Putamen (tissue), 1 donor: ENCODE measurements around the gene COMT.

Source experiments
- DNase-seq: peaks from one replicate; pipeline ENCODE4 v3.0.0-alpha.2; 2016; ENCODE audit warnings: low spot score

Gene COMT

DNA sequence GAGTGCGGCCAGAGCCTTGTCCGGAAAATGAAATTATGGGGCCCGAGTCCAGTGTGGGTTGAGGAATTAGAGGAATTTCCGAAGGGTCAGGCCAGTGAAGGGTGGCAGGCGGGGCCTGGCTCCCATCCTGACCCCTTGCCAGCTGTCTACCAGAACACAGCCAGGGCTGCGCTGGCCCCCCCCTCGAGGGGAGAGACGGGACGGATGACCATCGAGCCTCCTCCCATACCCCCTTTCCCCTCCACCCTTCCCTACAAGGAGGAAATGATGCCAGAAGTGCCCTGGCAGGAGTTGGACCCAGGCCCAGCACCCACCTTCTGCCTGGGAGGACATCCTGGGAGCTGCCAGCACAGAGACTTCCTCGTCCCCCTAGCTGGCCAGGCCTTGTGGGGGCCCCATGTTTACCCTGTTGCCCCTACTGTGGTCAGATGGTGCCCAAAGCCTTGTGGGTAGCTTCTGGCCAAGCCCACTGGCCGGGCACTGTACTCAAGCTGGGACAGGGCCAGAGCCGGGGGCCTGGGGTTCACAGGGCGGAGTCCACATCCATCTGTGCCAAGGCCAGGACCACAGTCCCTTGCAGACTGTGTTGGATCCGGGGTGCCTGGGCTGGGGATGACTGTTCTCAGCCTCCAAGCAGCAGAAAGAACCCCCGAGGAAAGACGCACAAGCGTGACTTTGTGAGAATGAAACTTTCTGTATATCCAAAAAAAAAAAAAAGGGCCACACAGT lies 54.2 kb downstream of the COMT start:
- no peak for DNase-seq

DNA sequence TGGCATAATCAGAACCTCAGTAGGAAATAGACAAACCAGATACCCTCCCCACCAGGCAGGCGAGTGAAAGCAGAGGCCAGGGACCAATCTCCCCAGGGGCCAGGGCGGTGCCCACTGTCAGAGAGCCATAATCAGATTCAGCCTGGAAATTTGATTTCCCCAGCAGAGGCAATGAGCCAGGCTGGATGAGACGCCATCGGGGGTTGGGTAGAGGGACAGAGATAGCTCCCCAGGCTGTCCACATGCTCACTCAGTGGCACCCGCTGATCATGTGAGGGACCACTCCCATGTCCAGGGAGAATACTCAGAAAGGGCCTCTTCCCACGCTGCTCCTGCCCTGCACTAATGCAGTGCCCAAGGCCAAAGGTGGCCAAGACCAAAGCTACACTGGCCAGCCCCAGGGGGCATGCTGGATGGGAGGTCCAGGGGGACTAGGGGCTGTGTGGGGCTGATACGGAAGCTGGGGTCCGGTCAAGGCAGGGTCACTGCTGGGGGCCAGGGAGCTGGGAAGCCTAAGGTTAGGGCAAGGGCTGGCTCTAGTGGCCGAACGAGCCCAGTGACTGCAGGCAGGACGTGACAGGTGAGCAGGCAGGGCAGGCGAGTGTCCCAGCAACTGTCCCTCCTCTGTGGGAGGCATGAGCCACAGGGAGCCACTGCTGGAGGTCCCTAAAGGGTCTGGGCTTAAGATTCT lies 55.3 kb downstream of the COMT start:
- DNase-seq = no peak

DNA sequence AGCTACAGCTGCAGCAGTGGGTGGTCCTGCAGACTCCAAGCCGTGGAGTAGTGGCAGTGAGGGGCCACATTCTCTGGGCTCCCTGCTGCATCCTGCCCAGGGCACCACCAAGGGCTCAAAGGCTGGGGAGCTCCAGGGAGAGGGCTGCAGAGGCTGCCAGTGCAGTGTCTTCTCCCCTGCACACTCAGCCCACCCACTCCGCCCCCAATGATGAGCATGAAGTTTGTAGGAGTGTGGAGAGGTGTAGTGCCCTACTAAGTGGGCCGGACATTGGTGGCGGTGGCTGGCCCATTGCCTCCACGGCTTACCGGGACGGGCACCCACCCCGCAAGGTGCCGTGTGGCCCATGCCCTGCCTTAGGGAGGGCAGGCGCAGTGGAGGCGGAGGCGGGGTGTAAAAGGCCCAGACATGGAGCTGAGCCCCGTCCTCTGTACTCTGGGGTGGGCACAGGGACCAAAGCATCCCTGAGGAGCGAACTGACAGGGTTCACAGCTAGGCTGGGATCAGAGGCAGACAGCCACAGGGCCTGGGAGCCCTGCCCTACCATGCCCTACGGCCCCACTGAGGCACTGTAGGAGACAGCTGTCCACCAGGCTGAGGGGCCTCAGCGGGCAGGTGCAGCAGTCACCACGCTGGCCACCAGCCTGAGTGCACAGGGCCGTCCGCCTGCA lies 56.1 kb downstream of the COMT start:
- no peak for DNase-seq

DNA sequence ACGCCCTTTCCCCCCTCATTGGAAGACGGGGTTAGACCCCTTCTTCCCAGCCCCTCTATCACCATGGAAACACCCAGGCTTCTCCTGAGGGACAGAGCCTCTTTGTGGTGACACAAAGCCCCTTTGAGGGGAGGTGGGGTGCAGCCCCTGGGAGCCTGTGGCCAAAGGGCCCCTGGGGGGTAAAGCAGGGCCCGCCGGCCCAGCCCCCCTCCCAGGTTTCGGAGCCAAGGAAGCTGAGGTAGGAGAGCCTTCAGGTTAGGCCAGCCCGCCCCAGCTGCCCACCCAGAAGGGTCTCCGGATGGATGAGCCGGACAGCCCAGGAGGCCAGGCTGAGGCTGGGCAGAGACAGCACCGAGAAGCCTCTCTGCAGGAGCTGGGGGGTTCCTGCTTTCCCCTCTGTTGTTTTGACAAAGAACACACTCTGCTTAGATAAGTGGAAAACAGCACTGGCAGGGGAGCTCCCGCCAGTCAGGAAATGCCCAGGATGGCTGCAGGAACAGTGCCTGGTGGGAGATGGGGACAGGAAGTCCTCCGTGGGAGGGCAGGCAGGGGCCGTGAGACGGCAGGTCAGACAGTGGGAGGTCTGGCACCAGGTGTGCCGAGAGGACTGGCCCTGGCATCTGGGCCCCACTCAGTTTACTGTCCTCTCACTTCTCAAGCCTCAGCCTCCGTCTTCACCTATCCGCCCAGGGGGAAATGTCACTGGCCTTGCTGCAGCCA lies 56.8 kb downstream of the COMT start:
- DNase-seq = no peak

DNA sequence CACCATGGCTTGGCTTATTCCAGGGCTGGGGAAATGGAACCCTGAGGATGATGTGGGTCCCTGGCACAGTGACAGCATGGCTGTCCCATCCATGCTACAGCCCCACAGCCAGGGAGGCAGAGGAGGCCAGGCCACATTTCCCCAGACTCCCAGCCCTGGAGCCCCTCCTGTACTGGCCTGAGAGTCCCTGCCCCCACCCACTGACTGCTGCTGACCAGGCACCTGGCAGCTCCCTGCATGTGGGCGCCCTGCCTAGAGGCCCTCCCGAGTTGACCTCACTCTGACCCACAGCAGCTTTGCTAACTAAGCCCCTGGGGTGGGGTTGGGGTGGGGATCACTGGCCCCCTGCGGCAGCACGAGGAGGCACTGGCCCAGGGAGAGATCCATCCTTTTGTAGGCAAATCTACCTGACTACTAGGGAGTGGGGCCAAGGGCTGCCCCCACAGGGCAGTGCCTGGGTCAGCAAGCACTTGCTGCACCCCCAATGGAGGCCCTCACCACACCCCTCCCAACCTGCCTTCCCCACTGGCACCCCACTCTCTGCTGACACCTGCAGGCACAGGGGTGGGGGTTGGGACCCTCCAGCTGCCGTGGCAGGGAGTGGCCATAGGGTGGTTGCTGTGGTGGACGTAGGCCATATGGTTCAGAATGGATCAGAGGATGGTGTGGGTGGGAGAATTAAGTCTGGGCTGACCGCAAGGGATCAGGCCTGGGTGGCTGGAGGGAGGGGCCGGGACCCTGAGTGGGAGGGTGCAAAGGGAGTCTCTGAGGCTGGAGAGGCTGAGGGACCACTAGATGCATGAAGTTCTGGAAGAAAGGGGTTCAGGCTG lies 57.6 kb downstream of the COMT start:
- no peak for DNase-seq

DNA sequence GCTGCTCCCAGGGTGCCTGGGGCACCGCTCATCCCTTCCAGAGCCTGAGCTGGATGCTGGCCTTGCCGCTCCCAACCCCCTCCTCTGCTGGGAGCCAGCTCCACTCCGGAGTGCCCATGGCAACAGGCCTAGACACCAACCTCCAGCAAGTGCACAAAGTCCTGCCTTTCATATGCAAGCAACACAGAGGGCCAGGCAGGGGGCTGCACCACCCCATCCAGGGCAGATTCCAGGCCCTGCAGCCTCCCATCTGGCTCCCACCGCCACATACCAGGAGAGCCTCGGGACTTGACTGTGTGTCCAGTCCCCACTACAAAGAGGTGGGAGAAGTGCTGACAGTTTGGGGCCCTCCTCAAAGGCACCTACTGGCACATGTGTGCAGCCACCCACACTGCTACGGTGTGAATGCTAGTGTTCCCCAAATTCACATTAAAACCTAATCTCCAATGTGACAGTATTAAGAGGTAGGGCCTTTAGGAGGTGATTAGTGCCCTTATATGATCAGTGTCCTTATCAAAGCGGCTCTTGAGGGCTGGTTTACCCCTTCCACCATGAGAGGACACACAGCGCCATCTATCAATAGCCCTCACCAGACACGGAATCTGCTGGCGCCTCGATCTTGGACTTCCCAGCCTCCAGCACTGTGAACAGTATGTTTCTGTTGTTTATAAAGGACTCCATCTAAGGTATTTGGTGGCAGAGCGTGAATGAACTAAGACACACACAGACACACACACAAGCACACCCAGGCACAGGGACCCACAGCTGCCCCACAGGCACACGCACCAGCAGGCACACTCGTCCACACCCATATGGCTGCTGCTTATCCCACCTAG lies 58.9 kb downstream of the COMT start:
- DNase-seq = no peak

DNA sequence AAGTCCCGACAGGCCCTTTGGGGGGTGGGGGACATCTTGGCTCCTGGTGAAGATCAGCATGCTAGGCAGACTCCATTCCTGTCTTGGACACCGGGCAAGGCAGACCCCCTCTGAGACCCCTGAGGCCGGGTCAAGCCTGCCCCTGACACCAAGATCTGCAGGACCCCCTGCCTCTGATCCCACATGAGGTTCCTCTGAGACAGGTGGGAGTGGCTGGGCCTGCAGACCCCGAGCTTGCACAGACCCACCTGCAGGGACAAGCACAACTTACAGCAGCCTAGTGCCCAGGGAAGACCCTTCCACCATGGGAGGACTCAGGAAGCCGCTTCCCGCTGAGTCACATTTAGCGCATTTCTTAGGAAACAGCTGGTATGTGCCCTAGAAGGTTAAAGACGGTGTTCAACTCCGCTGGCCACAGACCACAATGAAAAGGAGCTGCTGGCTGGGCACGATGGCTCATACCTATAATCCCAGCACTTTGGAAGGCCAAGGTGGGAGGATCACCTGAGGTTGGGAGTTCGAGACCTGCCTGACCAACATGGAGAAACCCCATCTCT lies 59.6 kb downstream of the COMT start:
- DNase-seq = no peak

DNA sequence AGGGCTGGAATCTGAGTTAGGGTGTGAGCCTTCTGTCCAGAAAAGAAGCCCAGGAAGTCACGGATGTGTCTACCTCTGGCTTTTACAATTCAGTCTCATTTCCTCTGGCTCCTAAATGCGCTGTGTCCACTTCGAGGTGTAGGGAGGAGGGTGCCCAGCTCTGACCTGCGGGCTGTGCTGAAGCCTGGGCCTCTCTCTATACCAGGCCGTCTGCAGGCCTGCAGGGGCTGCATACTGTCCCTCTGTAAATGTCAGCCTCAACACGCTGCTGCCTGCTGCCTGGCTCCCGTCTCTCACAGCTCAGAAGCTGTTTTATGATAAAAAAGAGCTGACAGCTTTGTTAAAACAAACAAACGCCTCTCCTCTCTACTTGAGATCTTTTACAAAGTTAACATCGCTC lies 60.6 kb downstream of the COMT start:
- no peak for DNase-seq

DNA sequence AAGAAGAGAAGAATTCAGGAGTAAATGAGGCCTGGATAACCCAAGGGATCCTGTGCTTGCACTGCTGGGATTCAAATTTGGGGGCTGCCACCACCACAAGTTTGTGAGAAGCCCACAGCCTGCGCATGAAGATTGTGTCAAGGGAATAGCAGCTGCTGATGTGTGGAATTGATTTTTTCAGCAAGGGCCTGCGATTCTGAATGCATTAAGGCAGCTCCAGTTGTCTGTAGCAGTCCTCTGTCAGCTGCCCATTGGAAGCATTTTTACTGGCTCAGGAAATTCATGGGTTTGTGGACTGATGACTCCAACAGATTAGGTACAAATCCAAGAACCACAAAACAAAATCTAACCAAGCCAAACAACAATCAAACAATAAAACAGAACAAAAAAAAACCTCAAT lies 61.1 kb downstream of the COMT start:
- no peak for DNase-seq

DNA sequence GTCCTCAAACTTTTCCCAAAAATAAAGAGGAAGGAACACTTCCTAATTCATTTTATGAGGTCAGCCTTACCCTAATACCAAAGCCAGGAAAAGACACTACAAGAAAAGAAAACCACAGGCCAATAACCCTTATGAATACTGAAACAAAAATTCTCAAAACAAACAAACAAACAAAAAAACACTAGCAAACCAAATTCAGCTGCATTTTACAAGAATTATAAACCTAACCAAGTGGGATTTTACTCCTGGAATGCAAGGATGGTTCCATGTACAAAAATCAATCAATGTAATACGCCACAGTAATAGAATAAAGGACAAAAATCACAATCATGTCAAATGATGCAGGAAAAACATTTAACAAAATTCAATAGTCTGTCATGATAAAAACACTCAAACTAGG lies 61.7 kb downstream of the COMT start:
- DNase-seq = no peak

DNA sequence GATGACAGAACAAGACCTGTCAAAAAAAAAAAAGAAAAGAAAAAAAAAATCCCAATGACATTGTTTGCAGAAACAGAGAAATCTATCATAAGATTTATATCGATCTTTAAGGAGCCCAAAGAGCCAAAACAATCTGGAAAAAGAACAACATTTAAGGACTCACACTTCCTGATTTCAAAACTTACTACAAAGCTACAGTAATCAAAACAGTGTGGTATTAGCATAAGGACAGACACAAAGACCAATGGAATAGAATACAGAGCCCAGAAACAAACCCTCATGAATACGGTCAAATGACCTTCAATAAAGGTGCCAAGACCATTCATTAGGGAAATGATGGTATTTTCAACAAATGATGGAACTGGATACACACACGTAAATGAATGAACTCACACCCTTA lies 62.9 kb downstream of the COMT start:
- DNase-seq = no peak

DNA sequence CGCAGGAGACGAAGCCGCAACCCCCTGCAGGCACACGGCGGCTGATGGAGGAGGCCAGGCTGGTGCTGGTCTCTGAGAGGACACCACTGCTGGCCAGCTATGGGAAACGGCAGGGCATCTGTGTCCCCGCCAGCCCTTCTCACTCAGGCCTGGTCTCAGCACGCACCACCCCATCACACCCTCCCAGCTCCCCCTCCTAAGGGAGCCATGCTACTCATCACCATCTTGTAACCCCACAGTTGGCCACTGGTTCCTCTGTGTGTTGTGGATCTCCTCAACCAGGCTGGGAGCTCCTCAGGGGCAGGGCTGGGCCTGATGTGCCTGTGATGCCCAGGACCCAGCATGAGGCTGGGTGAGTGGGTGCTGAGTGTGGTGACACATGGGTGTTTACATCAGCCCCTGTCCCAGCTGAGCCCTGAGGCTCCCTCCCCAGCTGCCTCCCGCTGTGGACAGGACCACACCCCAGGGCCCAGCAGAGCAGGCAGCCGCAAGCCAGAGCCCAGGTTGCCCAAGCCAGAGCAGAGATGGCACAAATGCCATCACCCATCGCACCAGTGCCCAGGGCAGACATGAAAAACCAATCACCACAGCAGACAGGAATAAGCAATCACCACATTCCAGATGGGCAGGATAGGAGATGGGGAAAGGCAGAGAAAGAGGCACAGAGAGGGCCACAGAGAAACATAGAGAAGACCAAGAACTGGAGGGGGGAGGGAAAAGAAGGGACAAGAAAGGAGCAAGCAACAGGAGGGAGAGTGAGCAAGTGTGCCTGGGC lies 66.8 kb downstream of the COMT start:
- DNase-seq = no peak

DNA sequence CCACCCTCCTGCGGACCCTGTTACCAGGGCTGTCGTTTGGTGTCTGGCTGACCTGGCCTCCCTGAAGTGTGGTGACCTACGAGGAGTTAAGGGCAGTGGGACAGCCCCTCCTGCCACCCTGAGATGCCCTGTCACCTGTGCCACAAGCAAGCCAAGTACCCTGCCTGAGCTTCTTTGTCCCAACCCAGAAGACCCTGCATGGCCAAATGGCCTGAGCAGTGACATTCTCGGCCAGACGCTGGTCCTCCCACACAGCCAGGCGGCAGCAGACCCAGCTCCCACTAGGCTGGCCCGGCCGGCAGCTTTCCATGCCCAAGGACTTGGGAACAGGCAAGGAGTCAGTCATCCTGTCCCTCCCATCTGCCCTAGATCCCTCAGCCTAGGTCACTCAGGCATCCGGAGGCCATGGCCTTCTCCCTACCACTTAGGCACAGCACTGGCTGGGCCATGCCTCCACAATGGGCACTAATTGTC lies 67.5 kb downstream of the COMT start:
- no peak for DNase-seq

DNA sequence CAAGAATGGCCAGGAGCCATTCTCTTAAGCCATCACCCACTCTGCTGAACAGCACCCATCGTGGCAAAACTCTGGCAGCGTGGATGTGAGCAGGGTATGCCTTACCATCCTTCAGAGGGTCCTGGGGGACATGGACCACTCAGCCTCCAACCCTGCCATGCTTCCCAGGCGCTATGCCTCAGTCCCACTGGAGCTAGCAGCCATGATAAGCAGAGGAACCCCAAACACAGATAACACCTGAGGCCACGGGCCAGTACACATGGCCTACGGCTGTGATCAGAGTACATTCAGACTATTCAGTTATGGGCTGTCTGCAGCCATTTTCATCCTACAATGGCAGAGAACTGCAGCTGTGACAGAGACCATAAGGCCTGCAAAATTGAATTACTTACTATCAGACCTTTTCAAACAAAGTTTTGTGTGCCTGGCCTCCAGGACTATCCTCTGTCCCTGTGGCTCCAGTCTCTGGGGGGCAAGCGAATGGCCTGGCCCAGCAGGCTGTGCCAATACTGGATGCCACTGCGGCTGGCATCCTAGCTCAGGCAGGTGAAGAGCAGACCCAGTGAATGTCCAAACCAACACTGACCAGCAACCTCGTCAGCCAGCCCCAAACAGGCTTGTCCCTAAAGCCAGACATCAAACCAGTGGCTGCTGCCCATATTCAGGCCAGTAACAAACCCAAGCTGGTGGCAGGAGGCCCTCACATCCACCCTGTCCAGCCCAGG lies 68.2 kb downstream of the COMT start:
- no peak for DNase-seq

DNA sequence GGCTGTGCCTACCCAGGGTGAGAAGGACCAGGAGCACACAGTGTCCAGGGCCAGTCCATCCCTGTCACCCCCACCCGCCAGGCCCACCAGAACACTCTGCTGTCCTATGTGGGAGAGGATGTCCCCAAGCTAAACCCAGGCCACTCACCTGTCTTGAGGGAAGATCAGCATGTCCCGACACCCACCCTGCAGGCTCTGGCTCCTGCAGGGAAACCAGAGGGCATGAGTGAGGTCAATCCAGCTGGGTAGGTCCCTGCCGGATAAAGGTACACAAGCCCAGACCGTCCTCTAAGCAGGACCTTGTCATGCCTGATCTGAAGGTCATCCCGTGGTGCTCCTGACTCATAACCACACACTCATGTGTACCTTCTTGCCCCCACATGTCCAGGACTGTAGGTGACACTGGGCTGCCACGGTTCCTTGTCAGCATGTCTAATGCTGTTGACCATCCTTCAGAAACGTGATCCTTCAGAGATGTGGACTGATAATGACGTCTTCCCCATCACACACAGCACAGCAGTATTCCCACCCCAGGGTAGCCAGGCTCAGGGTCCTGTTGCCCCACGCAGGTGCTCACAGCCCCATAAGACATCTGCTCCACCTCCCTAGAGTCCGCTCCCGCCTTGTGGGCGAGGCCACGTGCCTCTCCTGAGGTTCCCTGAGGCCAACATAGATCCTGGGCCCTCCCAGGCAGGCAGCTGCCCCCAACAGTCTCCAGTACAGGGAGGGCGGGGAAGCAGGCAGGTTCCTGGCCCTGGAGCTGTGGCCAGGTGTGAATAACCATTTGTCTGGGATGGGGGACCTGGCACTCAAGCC lies 68.9 kb downstream of the COMT start:
- no peak for DNase-seq

DNA sequence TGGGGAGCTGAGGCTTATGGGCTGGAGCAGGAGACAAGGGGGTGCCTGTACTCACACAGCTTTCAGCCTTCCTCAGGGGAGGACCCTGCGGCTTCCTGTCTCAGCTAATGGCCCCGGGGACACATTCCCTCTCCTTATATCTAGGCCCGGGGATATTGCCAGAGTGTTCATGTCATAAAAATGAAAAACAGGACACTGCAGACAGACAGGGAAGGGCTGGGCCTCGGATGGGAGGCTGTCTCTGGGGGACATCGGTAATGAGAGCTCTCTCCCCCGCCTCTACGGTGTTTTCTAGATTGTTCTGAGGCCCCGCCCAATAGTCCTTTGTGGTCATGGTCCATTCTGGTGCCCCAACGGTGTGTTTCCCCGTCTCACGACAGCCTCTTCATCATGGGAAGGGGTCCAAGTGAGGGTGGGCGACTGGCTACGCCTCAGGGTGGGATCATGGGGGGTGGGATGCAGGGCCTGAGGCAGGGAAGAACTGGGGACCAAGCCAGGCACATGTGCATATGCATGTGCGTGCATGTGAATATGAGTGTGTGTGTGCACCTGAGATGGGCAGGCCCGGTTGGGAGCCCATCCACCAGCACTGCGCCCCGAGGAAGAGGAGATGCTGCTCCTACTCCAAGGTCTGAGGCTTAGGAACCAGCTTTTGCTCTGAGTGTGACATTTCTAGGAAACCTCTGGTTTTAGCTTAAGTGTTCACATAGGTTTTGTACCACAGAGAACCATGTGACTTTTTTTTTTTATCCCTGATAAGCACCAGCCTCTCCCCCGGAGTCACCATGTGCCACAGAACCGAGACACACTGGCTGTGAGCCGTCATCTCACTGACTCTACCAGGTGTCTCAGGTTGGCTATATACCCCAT lies 69.8 kb downstream of the COMT start:
- DNase-seq = no peak
